CD4-positive, alpha-beta T cell treated with Interleukin-6 for 4 hours (primary cell): ENCODE data around the gene STX4.

ENCODE experiments used
- DNase-seq: peaks from one replicate; pipeline ENCODE4 v3.0.0-alpha.2; 2020; ENCODE audit warnings: mixed read lengths

The STX4 gene

DNA sequence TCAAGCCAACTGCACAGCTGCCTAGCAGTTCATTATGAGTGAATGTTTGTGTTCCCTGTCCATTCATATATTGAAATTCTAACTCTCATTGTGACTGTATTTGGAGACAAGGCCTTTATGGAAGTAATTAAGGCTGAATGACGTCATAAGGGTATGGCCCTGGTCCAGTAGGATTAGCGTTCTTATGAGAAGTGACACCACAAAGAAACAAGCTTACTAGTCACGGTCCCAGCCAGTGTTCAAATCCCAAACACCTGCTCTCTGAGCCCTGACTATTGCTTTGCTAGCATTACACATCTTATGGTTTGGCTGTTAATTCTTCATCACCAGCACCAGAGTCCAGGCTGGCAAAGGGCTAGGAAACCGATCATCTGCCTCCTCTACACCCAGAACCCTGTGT is 38.5 kb downstream of the STX4 start:
- DNase-seq, result no peak

DNA sequence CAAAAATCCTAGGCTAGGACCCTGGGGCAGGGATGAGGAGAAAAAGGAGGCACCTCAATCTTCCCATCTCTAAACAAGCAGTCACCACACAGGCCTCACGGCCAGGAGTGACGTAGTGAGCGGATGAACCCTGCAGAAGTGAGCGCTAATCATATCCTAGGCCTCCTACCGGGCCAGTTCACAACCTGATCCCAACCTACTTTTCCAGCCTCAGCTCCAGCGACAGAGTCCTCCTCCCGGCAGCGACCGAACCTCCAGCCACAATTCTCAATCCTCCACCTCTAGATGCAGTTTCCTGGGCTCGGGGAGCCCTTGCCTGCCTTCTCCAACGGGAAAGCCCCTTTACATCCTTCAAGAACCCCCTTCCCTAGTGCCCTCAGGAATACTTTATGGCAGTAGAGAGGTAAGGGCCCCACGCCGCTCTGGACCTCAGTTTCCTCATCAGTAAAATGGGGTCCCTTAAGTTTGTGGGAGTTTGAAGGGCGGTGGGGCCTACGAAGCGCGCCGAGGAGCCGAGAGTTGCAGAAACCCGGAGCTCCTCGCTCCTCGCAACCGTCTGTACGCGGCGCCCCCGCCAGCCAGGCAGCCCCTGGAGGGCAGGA is 39.3 kb downstream of the STX4 start:
- peak; percentile 41 for DNase-seq

DNA sequence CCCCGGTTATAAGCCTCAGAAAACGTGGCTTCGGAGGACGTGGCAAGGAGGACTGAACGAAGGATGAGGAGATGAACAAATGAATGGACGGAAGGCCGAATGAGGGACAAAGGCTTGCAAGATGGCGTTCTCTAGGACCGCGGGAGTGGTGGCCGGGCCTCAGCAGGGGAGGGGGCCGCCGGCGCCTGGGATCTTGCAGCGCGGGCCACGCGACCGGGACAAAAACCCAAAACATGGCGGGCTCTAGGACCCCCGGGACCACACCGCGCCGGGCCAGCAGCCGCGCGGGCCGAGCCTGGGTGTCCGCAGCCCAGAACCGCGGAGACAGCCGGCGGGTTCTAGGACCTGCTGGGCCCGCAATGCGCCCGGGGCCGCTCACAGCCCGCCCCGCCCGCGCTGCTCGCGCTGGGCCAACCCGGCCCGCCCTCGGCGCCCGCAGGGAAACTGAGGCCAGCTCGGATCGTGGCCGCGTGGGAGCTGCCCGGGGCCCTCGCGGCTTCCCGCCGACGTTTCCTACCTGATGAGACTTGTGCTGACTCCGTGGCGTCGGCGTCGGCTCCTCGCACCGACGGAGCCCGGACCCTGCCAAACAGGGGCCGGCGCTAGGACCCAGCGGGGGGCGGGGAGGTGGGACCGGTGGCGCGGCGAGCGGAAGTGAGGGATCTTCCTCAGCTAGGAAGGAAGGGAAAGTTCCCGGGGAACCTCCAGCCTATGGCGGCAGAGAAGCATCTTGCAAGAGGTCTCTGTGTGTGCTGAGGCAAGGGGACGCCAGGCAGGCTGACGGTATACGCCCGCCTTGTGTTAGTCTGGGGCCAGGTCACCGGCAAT is 40.0 kb downstream of the STX4 start:
- peak; percentile 85 for DNase-seq

DNA sequence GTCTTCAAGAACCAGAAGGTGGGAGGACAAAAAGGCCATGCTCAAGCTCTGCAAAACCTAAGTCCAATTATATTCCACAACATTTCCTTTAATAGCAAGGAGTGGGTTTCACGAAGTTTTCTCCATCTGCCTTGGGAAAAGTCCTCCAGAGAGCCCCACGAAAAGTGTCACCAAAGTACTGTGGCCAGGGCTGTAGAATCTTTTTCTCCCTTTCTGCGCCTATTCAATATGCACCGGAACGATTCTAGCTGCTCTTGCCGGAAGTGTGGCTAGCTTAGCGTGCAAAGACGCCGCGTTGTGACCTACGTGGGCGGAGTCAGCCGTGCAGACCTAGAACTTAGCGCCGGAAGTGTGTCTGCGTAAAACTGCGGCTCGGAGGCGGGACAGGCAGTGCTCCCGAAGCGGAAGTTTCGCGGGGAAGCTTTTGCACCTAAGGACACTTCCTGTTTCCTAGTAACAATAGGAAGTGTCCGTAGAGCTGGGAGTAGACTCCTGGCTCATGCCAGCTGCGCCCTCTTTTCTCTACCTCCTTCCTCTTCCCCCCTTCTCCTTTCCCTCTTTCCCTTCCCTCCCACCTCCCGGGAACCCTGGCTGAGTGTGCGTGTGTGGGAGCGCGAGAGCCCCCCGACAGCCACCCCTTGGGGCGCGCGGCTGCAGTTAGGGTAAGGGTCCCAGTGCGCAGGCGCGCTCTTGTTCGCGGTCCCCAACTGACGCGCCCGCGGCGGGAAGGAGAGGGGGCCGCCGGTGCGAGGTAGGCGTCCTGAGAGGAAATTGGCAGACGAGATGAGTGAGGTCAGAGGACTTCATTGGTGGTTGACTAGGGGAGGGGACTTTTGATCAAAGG is 40.8 kb downstream of the STX4 start, which contains the start of the genes ZNF646 and ZNF668:
Gene ZNF646, plus strand, starts transcription at position 453 of the 844 bp plus-strand sequence. CDS start 1,903 bp downstream, outside the sequence.
Gene ZNF668, minus strand, starts transcription at position 271 of the 844 bp plus-strand sequence. CDS start 9,781 bp downstream, outside the sequence.
- peak; percentile 98 for DNase-seq

DNA sequence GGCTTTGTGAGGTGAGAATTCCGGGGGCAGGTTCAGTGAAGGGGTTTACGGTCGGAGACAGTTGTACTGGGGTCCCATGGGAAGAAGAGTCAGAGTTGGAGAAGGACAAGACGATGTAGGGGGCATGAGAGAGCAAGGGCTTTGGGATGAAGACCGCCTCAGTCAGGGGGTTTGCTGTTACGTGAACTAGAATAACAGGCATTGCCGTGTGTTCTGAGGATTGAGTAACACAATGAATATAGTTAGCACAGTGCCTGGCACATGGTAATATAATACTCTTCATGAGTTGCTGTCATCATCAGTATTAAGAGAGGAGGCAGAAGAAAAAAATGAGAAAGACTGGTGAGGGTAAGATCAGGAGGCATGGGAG is 41.4 kb downstream of the STX4 start:
- DNase-seq, result no peak

DNA sequence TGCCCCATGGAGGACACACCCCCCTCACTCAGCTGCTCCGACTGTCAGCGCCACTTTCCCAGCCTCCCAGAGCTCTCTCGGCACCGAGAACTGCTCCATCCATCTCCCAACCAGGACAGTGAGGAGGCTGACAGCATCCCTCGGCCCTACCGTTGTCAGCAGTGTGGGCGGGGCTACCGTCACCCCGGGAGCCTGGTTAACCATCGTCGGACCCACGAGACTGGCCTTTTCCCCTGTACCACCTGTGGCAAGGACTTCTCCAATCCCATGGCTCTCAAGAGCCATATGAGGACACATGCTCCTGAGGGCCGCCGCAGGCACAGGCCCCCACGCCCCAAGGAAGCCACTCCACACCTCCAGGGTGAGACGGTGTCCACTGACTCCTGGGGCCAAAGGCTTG is 43.0 kb downstream of the STX4 start:
- no peak for DNase-seq

DNA sequence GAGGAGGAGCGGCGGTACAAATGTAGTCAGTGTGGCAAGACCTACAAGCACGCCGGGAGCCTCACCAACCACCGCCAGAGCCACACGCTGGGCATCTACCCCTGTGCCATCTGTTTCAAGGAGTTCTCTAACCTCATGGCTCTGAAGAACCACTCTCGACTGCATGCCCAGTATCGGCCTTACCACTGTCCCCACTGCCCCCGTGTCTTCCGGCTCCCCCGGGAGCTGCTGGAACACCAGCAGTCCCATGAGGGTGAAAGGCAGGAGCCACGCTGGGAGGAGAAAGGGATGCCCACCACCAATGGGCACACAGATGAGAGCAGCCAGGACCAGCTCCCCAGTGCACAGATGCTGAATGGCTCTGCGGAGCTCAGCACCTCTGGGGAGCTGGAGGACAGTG is 43.7 kb downstream of the STX4 start:
- DNase-seq, result no peak

DNA sequence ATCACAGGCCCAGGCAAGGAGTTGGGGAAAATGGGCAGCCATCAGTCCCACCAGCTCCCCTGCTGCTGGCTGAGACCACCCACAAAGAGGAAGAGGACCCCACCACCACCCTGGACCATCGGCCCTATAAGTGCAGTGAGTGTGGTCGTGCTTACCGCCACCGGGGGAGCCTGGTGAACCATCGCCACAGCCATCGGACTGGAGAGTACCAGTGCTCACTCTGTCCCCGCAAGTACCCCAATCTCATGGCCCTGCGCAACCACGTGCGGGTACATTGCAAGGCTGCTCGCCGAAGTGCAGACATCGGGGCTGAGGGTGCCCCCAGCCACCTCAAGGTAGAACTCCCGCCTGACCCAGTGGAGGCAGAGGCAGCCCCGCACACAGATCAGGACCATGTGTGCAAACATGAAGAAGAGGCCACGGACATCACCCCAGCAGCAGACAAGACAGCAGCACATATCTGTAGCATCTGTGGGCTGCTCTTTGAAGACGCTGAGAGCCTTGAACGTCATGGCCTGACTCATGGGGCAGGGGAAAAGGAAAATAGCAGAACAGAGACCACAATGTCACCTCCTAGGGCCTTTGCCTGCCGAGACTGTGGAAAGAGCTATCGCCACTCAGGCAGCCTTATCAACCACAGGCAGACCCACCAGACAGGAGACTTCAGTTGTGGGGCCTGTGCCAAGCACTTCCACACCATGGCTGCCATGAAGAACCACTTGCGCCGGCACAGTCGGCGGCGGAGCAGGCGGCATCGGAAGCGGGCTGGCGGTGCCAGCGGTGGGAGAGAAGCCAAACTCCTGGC is 44.4 kb downstream of the STX4 start:
- no peak for DNase-seq

DNA sequence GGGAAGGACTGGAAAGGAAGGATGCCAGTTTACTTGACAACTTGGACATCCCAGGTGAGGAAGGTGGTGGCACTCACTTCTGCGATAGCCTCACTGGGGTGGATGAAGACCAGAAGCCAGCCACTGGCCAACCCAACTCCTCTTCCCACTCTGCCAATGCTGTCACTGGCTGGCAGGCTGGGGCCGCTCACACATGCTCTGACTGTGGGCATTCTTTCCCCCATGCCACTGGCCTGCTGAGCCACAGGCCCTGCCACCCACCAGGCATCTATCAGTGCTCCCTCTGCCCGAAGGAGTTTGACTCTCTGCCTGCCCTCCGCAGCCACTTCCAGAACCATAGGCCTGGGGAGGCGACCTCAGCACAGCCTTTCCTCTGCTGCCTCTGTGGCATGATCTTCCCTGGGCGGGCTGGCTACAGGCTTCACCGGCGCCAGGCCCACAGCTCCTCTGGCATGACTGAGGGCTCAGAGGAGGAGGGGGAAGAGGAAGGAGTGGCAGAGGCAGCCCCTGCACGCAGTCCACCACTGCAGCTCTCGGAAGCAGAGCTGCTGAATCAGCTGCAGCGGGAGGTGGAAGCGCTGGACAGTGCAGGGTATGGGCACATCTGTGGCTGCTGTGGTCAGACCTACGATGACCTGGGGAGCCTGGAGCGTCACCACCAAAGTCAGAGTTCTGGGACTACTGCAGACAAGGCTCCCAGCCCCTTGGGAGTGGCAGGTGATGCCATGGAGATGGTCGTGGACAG is 45.4 kb downstream of the STX4 start:
- DNase-seq, result no peak

DNA sequence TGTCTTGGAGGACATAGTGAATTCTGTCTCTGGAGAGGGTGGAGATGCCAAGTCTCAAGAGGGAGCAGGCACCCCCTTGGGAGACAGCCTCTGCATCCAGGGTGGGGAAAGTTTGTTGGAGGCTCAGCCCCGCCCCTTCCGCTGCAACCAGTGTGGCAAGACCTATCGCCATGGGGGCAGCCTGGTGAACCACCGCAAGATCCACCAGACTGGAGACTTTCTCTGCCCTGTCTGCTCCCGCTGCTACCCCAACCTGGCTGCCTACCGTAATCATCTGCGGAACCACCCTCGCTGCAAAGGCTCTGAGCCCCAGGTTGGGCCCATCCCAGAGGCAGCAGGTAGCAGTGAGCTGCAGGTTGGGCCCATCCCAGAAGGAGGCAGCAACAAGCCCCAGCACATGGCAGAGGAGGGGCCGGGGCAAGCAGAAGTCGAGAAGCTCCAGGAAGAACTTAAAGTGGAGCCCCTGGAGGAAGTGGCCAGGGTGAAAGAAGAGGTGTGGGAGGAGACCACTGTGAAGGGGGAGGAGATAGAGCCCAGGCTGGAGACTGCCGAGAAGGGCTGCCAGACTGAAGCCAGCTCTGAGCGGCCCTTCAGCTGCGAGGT is 46.1 kb downstream of the STX4 start:
- no peak for DNase-seq

DNA sequence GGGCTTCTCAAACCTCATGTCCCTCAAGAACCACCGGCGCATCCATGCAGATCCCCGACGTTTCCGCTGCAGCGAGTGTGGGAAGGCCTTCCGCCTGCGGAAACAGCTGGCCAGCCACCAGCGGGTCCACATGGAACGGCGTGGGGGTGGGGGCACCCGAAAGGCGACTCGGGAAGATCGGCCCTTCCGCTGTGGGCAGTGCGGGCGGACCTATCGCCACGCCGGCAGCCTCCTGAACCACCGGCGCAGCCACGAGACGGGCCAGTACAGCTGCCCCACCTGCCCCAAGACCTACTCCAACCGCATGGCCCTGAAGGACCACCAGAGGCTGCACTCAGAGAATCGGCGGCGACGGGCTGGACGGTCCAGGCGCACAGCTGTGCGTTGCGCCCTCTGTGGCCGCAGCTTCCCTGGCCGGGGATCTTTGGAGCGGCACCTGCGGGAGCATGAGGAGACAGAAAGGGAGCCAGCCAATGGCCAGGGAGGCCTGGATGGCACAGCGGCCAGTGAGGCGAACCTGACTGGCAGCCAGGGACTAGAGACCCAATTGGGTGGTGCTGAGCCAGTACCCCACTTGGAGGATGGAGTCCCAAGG is 46.8 kb downstream of the STX4 start:
- no peak for DNase-seq

DNA sequence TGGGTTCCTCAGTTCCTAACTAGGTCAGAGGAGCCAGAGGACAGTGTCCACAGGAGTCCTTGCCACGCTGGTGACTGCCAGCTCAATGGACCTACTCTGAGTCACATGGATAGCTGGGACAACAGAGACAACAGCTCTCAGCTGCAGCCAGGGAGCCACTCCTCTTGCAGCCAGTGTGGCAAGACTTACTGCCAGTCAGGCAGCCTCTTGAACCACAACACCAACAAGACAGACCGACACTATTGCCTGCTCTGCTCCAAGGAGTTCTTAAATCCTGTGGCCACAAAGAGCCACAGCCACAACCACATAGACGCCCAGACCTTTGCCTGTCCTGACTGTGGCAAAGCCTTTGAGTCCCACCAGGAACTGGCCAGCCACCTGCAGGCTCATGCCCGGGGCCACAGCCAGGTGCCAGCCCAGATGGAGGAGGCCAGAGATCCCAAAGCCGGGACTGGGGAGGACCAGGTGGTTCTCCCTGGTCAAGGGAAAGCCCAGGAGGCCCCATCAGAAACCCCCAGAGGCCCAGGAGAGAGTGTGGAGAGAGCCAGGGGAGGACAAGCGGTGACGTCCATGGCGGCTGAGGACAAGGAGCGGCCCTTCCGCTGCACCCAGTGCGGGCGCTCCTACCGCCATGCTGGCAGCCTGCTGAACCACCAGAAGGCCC is 47.5 kb downstream of the STX4 start:
- DNase-seq, result no peak

DNA sequence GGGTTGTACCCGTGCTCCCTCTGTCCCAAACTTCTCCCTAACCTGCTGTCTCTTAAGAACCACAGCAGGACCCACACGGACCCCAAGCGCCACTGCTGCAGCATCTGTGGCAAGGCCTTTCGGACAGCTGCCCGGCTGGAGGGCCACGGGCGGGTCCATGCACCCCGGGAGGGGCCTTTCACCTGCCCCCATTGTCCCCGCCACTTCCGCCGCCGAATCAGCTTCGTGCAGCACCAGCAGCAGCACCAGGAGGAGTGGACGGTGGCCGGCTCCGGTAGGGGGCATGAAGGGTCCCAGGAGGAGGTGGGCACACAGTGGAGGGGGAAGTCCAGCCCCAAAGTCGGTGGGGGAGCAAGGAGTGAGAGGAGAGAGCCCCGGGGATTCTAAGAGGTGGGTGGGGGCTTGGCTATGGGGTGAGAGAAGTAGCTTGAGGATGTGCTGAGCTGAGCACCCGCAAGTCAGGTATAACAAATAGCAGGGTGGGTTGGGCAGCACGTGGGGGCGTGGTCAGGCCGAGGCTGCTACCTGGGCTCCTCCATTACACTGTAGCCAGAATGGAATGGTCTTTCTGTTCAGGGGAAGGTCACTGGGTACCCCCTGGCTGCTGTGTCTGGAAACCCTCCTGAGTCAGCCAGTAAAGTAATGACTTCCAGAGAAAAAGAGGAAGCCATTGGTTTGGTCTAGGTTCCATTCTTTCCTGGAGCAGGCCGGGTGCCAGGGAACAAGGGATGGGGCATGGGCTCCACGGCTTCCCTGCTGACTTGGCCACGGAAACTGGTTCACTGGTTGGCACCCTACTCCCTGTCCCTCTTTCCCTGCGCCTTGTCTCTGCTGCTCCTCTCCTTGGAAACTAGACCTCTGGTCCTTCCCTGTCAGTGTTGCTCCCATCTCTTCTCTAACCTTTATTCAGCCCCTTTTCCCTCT is 48.3 kb downstream of the STX4 start:
- no peak for DNase-seq

DNA sequence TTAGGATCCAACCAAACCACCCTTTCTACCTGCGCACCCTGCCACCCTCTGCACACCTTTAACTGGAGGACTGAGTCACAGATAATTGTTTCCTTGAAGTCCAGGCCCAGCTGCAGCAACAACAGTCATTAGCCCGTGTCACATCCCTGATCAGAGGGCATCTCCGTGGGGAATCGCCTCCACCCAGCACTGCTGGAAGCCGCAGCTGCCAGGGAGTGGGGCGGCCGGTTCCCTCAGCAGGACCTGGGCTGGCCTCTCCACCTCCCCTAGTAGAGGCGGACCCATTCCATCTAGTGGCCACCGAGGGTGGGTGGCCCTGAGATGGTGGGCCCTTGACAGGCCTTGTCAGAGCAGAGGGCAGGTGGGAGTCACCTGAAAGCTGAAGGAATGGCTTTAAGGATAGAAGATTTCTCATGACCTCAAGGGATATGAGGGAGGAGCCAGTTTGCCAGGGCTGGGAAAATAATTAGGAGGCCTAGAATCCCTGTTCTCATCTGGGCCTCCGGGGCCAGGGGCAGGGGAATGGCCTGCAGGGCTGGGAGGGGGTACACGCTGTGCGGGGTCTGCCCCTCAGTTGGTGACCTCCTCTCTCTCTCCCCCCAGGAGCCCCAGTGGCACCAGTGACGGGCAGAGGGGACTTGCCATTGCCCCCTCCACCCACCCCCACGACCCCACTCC is 49.1 kb downstream of the STX4 start:
- DNase-seq, result no peak

DNA sequence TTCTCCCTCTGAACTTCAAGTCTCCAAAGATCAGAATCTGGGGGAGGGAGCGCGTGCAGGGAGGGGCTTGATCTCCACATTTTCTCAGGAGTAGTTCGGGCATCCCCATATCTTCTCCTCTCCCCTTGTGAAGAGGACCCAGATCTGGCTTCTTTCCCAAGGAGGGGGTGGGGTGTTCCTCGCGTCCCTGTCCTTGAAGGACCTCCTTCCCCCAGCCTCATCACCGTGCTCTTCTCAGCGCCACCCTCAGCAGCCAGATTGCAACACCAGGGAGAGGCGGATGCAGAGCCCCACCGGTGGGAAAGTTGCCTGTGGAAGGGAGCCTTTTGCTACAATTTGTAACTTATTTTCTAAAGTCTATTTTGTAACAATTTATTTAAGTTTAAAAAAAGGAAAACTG is 49.7 kb downstream of the STX4 start:
- no peak for DNase-seq

DNA sequence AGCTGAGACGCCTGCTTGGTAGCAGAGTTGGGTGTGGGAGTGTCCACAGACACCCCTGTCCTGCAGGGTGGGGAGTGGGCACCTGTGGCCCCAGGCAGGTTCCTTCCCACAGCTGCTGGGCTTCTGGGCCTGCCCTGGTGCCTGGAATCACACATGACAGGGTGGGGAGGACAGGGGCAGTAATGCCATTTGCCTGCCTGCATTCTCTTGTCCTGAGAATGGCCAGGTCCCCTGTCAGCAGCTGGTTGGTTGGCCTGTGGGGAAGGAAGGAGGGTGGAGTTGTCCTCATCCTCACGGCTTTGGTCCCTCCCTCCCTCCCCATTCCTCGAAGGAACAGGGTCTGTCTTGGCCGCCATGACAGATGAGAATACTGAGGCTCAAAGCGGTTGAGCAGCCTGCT is 50.2 kb downstream of the STX4 start:
- DNase-seq, result no peak

DNA sequence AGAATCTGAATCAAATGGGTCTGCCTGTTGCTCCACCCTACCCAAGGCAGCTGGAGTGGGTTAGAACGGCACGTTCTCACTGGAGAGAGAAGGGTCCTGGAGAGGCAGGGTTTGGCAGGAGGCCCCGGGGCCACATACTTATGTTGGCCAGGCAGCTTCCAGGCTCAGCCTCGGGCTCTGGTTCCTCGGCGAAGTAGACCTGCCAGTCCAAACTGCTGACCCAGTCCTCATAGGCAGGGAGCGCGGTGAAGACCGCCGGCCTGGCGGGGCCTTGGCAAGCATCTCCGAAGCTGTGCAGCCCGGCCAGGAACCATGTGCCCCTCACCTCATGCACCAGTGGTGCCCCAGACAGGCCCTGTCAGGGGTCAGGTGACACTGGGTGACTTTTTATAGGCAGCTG is 50.6 kb downstream of the STX4 start:
- DNase-seq, result no peak

DNA sequence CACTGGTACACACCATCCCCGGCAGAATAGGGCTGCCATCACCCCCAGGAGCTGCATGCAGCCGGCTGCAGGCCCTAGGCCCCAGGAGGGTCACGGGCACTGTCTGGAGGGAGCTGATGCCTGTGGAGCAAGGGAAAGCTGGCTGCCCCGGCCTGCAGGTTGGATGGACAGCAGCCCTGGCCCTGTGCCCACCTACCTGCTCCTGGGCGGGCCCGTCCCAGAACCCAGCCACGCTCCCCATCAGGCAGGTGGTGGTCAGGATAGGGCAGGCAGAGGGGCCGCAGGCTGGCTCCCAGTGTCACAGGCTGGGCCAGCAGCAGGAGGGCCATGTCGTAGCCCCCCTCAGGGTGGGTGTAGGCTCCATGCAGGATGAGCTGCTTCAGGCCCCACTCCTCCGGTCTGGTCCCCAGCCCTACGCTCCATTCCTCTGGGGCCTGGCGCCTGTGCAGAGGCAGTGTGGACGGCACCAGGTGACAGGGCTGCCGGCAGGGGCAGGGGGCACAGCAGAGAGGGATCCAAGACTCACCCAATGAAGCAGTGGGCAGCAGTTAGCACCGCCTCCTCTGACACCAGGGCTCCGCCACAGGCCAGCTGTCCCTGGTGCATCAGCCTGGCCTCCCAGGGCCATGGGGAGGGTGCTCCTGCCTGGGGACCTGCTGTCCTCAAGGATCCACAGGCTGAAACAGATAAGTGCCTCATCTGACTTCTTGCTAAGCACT is 51.4 kb downstream of the STX4 start:
- no peak for DNase-seq
